ENCODE results near the gene DOCK9. TPM values are rescaled to one million over a fixed set of nuclear protein-coding genes. Genes with fewer than 3 reads are reported as not detected.
A peak's percentile ranks its signal among the peaks of the same experiment; 100 is the strongest.

The DOCK9 gene
- total and polyA plus RNA-seq, 9 donors, result 31.0 to 75.3 (median 45.4) TPM

GRCh38 chr13:98979012-98979660 lies 1.3 kb upstream of the DOCK9 start:
- H3K27me3 ChIP-seq, result no peaks in the 10 kb centered on the region
- DNase-seq, result no peak
- 79 to 88% (median 88%) methylated on average over 9 of the region's 9 CpGs for WGBS, 3 donors
- H3K36me3 ChIP-seq, result no peaks in the 10 kb centered on the region
- no peak overlapping the region for H3K27ac ChIP-seq
- intact Hi-C loops (cut with DNase I), result no loop called here
- H3K4me3 ChIP-seq, result no peak overlapping the region
- no peaks in the 10 kb centered on the region for H3K9me3 ChIP-seq
- peaks cover 2% of the 10 kb centered on the region for H3K4me1 ChIP-seq (ENCODE audit: insufficient read depth)
- no peak for TF ChIP-seq EP300 (IDR thresholded peaks at IDR 0.05)
- no peak for TF ChIP-seq CTCF (IDR thresholded peaks at IDR 0.05)
- no peak for TF ChIP-seq POLR2A (IDR thresholded peaks at IDR 0.05)

GRCh38 chr13:98978280-98978679 lies 416 bp upstream of the DOCK9 start:
- Histone ChIP-seq H3K27ac (peak overlapping the region in 1 of 2 donors; percentile 14), H3K36me3 (no peaks in the 10 kb centered on the region), H3K27me3 (no peaks in the 10 kb centered on the region), H3K4me1 (ENCODE audit: insufficient read depth) (peaks cover 2% of the 10 kb centered on the region), H3K4me3 (peak overlapping the region; percentile 32), H3K9me3 (no peaks in the 10 kb centered on the region)
- 2 to 6% (median 5%) methylated on average over 3 of the region's 3 CpGs for WGBS, 3 donors
- intact Hi-C loops (cut with DNase I), result no loop called here
- no peak for TF ChIP-seq CTCF (IDR thresholded peaks at IDR 0.05)
- TF ChIP-seq POLR2A (IDR thresholded peaks at IDR 0.05), result no peak
- TF ChIP-seq EP300 (IDR thresholded peaks at IDR 0.05), result no peak
- no peak for DNase-seq

- Histone ChIP-seq H3K27ac (no peak overlapping the region), H3K27me3 (no peaks in the 10 kb centered on the region), H3K36me3 (no peaks in the 10 kb centered on the region), H3K4me1 (ENCODE audit: insufficient read depth) (peaks cover 2% of the 10 kb centered on the region), H3K9me3 (no peaks in the 10 kb centered on the region), H3K4me3 (peak overlapping the region; percentile 32)
- intact Hi-C loops (cut with DNase I), result no loop called here
- DNase-seq, result no peak
- WGBS, 3 donors, result 2 to 13% (median 3%) methylated on average over 2 of the region's 2 CpGs
- TF ChIP-seq CTCF (IDR thresholded peaks at IDR 0.05) (no peak), POLR2A (IDR thresholded peaks at IDR 0.05) (no peak), EP300 (IDR thresholded peaks at IDR 0.05) (no peak)
Measured at GRCh38 chr13:98976941-98977340, 923 bp downstream of the DOCK9 start.

GRCh38 chr13:98976338-98976737 lies 1.5 kb downstream of the DOCK9 start:
- Histone ChIP-seq H3K27ac (no peak overlapping the region), H3K9me3 (no peaks in the 10 kb centered on the region), H3K4me3 (no peak overlapping the region), H3K27me3 (no peaks in the 10 kb centered on the region), H3K4me1 (ENCODE audit: insufficient read depth) (peaks cover 2% of the 10 kb centered on the region), H3K36me3 (no peaks in the 10 kb centered on the region)
- TF ChIP-seq POLR2A (IDR thresholded peaks at IDR 0.05), result no peak
- TF ChIP-seq CTCF (IDR thresholded peaks at IDR 0.05), result no peak
- TF ChIP-seq EP300 (IDR thresholded peaks at IDR 0.05), result no peak
- intact Hi-C loops (cut with DNase I), result no loop called here
- no peak for DNase-seq

Data from ovary (tissue), 9 donors.